MM.1S (cell line): ENCODE data around the gene MKLN1.

Experiments
- DNase-seq: peaks from one replicate; pipeline ENCODE4 v3.0.0-alpha.2; 2015
- H2AFZ ChIP-seq: fragments of 300-600 bp; sonication (generic); 2 replicates; pipeline ENCODE4 v1.6.0; 2016; ENCODE audit warnings: antibody characterized with exemption, low read length
- H3F3A ChIP-seq: fragments of 300-600 bp; sonication (generic); 2 replicates; pipeline ENCODE4 v1.6.1; 2016; ENCODE audit warnings: mild to moderate bottlenecking, antibody characterized with exemption, low read length, moderate library complexity, mixed read lengths; ENCODE audit not compliant: insufficient read depth
- H3K27ac ChIP-seq: fragments of 300-600 bp; sonication (generic); 2 replicates; pipeline ENCODE4 v1.5.1; 2016; ENCODE audit warnings: mild to moderate bottlenecking, low read length
- H3K27me3 ChIP-seq: fragments of 300-600 bp; sonication (generic); replicated peaks from 2 replicates; pipeline ENCODE4 v1.6.0; 2016; ENCODE audit warnings: low read length; ENCODE audit not compliant: insufficient read depth
- H3K36me3 ChIP-seq: fragments of 300-600 bp; sonication (generic); replicated peaks from 2 replicates; pipeline ENCODE4 v1.6.1; 2016; ENCODE audit warnings: mild to moderate bottlenecking, low read length, mixed read lengths; ENCODE audit not compliant: insufficient read depth
- H3K4me1 ChIP-seq: fragments of 300-600 bp; sonication (generic); 2 replicates; pipeline ENCODE4 v1.6.1; 2016; ENCODE audit warnings: low read length, mixed read lengths
- H3K4me2 ChIP-seq: fragments of 300-600 bp; sonication (generic); 2 replicates; pipeline ENCODE4 v1.6.0; 2016; ENCODE audit warnings: low read depth, low read length
- H3K4me3 ChIP-seq: fragments of 300-600 bp; sonication (generic); 2 replicates; pipeline ENCODE4 v1.5.1; 2016; ENCODE audit warnings: low read length, mixed read lengths
- H3K79me2 ChIP-seq: fragments of 300-600 bp; sonication (generic); 2 replicates; pipeline ENCODE4 v1.6.1; 2016; ENCODE audit warnings: mixed run types, low read length, mixed read lengths
- H3K9ac ChIP-seq: fragments of 300-600 bp; sonication (generic); 2 replicates; pipeline ENCODE4 v1.6.1; 2016; ENCODE audit warnings: low read length, mixed read lengths
- H3K9me2 ChIP-seq: fragments of 300-600 bp; sonication (generic); replicated peaks from 2 replicates; pipeline ENCODE4 v1.6.1; 2016; ENCODE audit warnings: mild to moderate bottlenecking, low read length, mixed read lengths; ENCODE audit not compliant: insufficient read depth
- H3K9me3 ChIP-seq: fragments of 300-600 bp; sonication (generic); replicated peaks from 2 replicates; pipeline ENCODE4 v1.6.1; 2016; ENCODE audit warnings: mild to moderate bottlenecking, low read length, mixed read lengths; ENCODE audit not compliant: insufficient read depth
- H4K20me1 ChIP-seq: fragments of 300-600 bp; sonication (generic); 2 replicates; pipeline ENCODE4 v1.6.1; 2016; ENCODE audit warnings: mild to moderate bottlenecking, low read length, moderate library complexity, mixed read lengths; ENCODE audit not compliant: insufficient read depth
- CTCF ChIP-seq: fragments of 300-600 bp; sonication (generic); IDR thresholded peaks from 2 replicates; pipeline ENCODE4 v1.5.1; 2016; ENCODE audit warnings: antibody characterized with exemption, low read length, mixed read lengths
- EZH2 ChIP-seq: fragments of 300-600 bp; sonication (generic); optimal IDR thresholded peaks from 2 replicates; pipeline ENCODE3; 2017; ENCODE audit warnings: low read depth, mild to moderate bottlenecking, antibody characterized with exemption, low read length, mixed read lengths
- EZH2phosphoT487 ChIP-seq: fragments of 300-600 bp; sonication (generic); IDR thresholded peaks from 2 replicates; pipeline ENCODE4 v1.6.1; 2018; ENCODE audit warnings: antibody characterized with exemption, low read length

MKLN1 gene

DNA sequence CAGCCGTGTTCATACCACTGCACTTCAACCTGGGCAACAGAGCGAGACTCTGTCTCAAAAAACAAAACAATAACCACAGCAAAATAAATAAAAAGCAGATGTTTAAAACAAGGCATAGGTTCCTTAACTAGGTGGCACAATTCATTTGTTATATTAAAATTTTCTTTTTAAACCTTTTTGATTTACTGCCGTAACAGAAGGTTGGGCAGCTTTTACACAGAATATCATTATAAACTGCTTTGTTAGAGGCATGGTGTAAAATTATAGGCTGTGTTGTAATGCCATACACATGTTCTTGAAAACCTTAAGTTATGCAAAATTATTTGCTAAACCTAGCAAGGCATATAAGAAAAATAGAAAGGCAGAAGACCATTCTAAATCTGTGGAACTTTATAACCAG is 84.4 kb downstream of the MKLN1 start:
- Histone ChIP-seq H3K4me1 (no peaks in the 10 kb centered on the region), H2AFZ (no peak overlapping the region), H3K36me3 (no peaks in the 10 kb centered on the region; the same call in 1 of the 2 replicates), H3K27ac (no peak overlapping the region), H3K4me3 (no peak overlapping the region), H3F3A (no peaks in the 10 kb centered on the region), H3K9ac (no peak overlapping the region), H3K4me2 (no peak overlapping the region), H3K9me2 (no peaks in the 10 kb centered on the region), H4K20me1 (no peaks in the 10 kb centered on the region), H3K9me3 (no peaks in the 10 kb centered on the region), H3K79me2 (0 out of 2 replicates have a peak, but pooled peaks cover 3% of the 10 kb centered on the region), H3K27me3 (no peaks in the 10 kb centered on the region)
- TF ChIP-seq CTCF (no peak), EZH2 (no peak), EZH2phosphoT487 (no peak)
- no peak for DNase-seq

DNA sequence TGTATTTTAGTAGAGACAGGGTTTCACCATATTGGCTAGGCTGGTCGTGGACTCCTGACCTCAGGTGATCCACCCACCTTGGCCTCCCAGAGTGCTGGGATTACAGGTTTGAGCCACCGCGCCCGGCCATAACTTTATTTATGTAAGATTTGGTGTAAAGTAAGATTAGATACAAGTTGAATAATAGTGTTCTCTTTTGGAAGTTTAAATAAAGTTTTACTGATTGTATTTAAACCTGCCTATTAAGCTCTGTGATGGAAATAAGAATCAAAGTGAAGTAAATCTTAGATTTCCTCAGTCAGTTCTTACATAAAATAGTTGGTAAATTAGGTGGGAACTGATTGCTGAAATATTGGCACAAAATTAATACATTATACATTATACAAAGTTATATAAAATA is 86.0 kb downstream of the MKLN1 start:
- TF ChIP-seq CTCF, result no peak
- no peak for TF ChIP-seq EZH2
- no peak for TF ChIP-seq EZH2phosphoT487

GRCh38 chr7:131424219-131424822 is 96.6 kb downstream of the MKLN1 start:
- Histone ChIP-seq H3K36me3 (no peaks in the 10 kb centered on the region), H4K20me1 (0 out of 2 replicates have a peak, but pooled peaks cover 4% of the 10 kb centered on the region), H3K79me2 (no peaks in the 10 kb centered on the region), H3K9ac (no peak overlapping the region), H3K9me3 (no peaks in the 10 kb centered on the region), H3K27me3 (no peaks in the 10 kb centered on the region), H3F3A (no peaks in the 10 kb centered on the region), H3K9me2 (no peaks in the 10 kb centered on the region), H2AFZ (no peak overlapping the region), H3K27ac (no peak overlapping the region), H3K4me1 (no peaks in the 10 kb centered on the region), H3K4me3 (no peak overlapping the region), H3K4me2 (no peak overlapping the region)
- TF ChIP-seq EZH2 (no peak), EZH2phosphoT487 (no peak), CTCF (peak; percentile 75)
- peak; percentile 64 for DNase-seq

More for the DNA sequence above, 86.0 kb downstream of the MKLN1 start:
- Histone ChIP-seq H3F3A (no peaks in the 10 kb centered on the region), H3K27me3 (no peaks in the 10 kb centered on the region), H3K9ac (no peak overlapping the region), H3K9me2 (no peaks in the 10 kb centered on the region), H3K36me3 (no peaks in the 10 kb centered on the region; the same call in 1 of the 2 replicates), H3K27ac (no peak overlapping the region), H3K79me2 (no peaks in the 10 kb centered on the region), H2AFZ (no peak overlapping the region), H3K9me3 (no peaks in the 10 kb centered on the region), H3K4me1 (no peaks in the 10 kb centered on the region), H3K4me3 (no peak overlapping the region), H4K20me1 (no peaks in the 10 kb centered on the region), H3K4me2 (no peak overlapping the region)
- DNase-seq, result no peak
